NCI-H1105 (cell line): ENCODE results near the gene CLRN2.
"Not testable (repeated sequence)": the region's sequence is repeated elsewhere in the genome, so short reads cannot be mapped to it uniquely, and the experiment has no call there.

ENCODE experiments used
- DNase-seq: peaks from one replicate; lab custom pipeline; 2025; lab: John Stamatoyannopoulos, UW

Gene CLRN2

GRCh38 chr4:17504081-17504480 lies 10.9 kb upstream of the CLRN2 start:
- DNase-seq: no peak

GRCh38 chr4:17510582-17510981 lies 4.4 kb upstream of the CLRN2 start:
- DNase-seq: no peak

- no peak for DNase-seq
Observed at GRCh38 chr4:17511051-17511450, 3.9 kb upstream of the CLRN2 start.

GRCh38 chr4:17511509-17511949 lies 3.4 kb upstream of the CLRN2 start:
- no peak for DNase-seq

- peak; percentile 17 for DNase-seq
Observed at GRCh38 chr4:17511950-17512795, 2.8 kb upstream of the CLRN2 start, which contains the start of gene QDPR. Gene QDPR (minus strand): TSS chr4:17512090. CDS start chr4:17512054, 36 bp downstream.

- DNase-seq: no peak
Observed at GRCh38 chr4:17512973-17513665, 1.8 kb upstream of the CLRN2 start.

- no peak for DNase-seq
Observed at GRCh38 chr4:17515445-17516407, 761 bp downstream of the CLRN2 start.

GRCh38 chr4:17516980-17517379 lies 2.0 kb downstream of the CLRN2 start:
- DNase-seq: no peak

GRCh38 chr4:17517664-17518063 lies 2.7 kb downstream of the CLRN2 start:
- DNase-seq: no peak

GRCh38 chr4:17521595-17521994 lies 6.6 kb downstream of the CLRN2 start:
- no peak for DNase-seq

- DNase-seq: no peak
Observed at GRCh38 chr4:17523662-17524061, 8.7 kb downstream of the CLRN2 start.

GRCh38 chr4:17526695-17527477 lies 11.9 kb downstream of the CLRN2 start:
- DNase-seq: no peak

- DNase-seq: no peak
Observed at GRCh38 chr4:17528551-17529165, 13.7 kb downstream of the CLRN2 start.

GRCh38 chr4:17531538-17532285 lies 16.7 kb downstream of the CLRN2 start:
- DNase-seq: no peak

- DNase-seq: no peak
Observed at GRCh38 chr4:17534705-17535104, 19.7 kb downstream of the CLRN2 start.

- DNase-seq: no peak
Observed at GRCh38 chr4:17535242-17535641, 20.3 kb downstream of the CLRN2 start.

- no peak for DNase-seq
Observed at GRCh38 chr4:17535906-17536305, 20.9 kb downstream of the CLRN2 start.

GRCh38 chr4:17537060-17537459 lies 22.1 kb downstream of the CLRN2 start:
- DNase-seq: not testable (repeated sequence)

GRCh38 chr4:17544205-17544604 lies 29.2 kb downstream of the CLRN2 start:
- DNase-seq: peak; percentile 0

GRCh38 chr4:17544831-17545234 lies 29.9 kb downstream of the CLRN2 start:
- DNase-seq: peak; percentile 35
